Kidney tubule cell (primary cell): ENCODE results near the gene BABAM2.

Experiments
- DNase-seq: peaks from one replicate; pipeline ENCODE4 v3.0.0-alpha.2; 2018; ENCODE audit warnings: low spot score

The BABAM2 gene

GRCh38 chr2:28032816-28033215 is 142.3 kb downstream of the BABAM2 start:
- no peak for DNase-seq

- no peak for DNase-seq
Observed at GRCh38 chr2:28034696-28035095, 144.2 kb downstream of the BABAM2 start.

GRCh38 chr2:28035163-28035690 is 144.7 kb downstream of the BABAM2 start:
- no peak for DNase-seq

- DNase-seq, result no peak
Observed at GRCh38 chr2:28035816-28036215, 145.3 kb downstream of the BABAM2 start.

GRCh38 chr2:28036307-28036706 is 145.8 kb downstream of the BABAM2 start:
- DNase-seq, result no peak

DNA sequence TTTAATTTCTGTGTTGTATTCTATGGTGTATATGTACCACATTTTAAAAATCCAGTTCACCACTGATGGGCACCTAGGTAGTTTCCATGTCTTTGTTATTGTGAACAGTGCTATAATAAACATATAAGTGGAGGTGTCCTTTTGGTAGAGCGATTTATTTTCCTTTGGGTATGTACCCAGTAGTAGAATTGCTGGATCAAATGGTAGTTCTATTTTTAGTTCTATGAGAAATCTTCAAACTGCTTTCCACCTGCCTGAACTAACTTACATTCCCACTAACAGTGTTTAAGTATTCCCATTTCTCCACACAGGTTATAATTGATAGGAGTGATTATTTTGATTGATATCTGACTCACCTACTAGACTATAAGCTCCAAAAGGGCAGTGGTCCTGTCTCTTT is 148.2 kb downstream of the BABAM2 start:
- no peak for DNase-seq

DNA sequence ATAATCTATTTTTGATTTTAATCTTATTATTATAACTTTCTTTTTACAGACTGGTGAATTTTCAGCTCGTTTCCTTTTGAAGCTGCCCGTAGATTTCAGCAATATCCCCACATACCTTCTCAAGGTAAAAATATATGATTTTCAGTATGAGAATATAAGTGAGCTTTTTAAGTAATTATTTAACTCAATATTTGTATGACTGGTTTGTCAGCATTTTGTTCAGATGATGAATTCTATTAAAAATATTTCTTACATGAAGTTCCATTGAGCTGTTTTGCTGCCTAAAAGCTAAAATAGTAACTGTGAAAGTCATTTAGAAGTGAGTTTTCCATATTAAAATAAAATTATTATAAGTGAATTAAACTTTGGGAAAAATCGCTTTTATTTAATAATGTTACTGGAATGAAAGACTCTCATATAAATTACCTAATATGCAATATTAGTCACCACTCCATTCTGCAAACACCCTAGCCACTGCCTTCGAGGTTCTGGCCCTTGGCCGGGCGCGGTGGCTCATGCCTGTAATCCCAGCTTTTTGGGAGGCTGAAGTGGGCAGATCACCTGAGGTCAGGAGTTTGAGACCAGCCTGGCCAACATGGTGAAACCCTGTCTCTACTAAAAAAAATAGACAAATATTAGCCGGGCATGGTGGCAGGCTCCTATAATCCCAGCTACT is 155.3 kb downstream of the BABAM2 start:
- DNase-seq, result no peak

- no peak for DNase-seq
Observed at GRCh38 chr2:28046921-28047320, 156.4 kb downstream of the BABAM2 start.

DNA sequence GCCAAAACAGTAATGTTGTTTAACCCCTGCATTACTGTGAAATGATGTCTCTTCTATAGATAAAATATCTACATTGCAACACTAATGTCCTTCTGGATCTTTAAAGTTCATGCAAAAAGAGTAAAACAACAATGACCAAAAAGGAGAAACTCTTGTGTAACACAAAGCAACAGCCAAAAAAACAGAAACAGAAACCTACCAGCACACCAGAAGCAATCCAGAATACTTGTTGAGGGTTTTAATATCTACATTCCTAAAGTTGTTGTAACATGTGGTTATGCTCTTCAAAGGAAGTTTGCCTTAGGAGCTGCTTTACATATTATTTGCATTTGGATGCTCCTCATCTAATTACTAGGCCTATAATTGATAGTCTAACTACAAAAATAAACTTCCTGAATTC is 157.2 kb downstream of the BABAM2 start:
- peak; percentile 14 for DNase-seq

- DNase-seq, result no peak
Observed at GRCh38 chr2:28048341-28048740, 157.8 kb downstream of the BABAM2 start.

DNA sequence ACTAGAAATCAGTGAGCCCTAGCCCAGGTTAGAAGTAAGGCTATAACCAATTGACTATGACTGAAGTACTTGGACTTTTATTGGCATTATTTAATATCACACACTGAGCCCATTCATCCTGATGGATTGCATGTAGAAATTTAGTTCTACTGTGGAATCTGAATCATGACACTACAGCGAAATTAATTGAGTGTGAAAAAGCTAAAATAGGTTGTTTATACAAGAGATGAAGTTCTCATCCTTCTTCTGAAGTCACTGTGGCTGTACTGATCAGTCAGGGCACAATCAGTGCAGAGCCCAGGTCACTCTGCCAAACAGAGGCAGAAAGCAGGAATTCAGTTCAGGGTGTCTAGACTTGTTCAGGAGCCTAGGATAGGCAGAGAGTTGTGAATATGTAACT is 158.9 kb downstream of the BABAM2 start:
- peak; percentile 62 for DNase-seq

DNA sequence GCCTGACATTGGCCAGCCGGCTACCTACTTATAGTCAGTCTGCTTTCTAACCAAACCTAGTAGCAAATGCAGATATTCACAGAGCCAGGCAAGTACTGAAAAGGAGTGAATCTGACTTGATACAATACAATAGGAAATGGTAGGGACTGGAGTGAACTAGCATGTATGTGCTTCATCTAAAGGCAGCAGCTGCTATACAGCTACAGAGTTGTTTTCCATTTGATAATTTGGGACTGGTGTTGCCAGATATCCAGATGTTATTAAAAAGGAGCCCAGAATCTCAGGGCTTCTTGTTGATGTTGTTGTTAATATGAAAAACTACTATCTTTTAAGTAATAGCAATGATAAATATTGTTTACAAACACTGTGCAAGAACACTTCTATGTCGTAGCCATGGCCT is 159.4 kb downstream of the BABAM2 start:
- DNase-seq, result no peak

- DNase-seq, result no peak
Observed at GRCh38 chr2:28052691-28053090, 162.2 kb downstream of the BABAM2 start.

DNA sequence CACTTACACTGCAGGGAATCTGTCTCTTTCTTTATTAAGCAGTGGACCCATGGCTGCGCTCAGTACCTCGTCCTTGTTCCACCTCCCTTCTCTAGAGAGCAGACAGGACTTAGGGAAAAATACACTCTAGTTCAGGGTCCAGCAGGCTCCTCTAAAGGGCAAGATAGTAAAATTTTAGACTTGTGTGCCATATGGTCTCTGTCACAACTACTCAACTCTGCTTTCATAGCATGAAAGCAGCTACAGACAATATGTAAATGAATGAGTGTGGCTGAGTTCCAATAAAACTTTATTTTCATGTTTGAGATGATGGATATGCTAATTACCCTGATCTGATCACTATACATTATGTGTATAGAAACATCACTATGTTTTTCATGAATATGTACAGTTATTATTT is 163.1 kb downstream of the BABAM2 start:
- no peak for DNase-seq

- no peak for DNase-seq
Observed at GRCh38 chr2:28054916-28055315, 164.4 kb downstream of the BABAM2 start.

DNA sequence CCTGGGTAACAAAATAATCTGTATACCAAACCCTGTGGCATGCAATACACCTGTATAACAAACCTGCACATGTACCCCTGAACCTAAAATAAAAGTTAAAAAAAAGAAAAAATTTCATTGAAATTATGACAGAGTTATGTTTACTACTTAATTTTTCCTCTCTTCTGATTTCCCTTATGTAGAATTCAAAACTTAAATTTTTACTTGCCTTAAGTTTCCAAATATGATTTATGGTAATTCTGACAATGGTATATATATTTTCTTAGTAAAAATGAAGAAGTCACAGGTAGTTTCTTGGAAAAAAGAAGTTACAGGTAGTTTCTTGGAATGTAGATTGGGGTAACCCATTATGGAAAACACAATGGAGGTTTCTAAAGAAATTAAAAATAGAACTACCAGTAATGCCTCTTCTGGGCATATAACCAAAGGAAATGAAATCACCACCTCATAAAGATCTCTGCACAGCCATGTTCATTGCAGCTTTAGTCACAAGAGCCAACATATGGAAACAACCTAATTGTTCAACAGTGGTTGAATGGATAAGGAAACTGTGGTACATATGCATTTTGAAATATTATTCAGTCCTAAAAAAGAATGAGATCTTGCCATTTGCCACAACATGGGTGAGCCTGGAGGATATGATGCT is 164.9 kb downstream of the BABAM2 start:
- no peak for DNase-seq

DNA sequence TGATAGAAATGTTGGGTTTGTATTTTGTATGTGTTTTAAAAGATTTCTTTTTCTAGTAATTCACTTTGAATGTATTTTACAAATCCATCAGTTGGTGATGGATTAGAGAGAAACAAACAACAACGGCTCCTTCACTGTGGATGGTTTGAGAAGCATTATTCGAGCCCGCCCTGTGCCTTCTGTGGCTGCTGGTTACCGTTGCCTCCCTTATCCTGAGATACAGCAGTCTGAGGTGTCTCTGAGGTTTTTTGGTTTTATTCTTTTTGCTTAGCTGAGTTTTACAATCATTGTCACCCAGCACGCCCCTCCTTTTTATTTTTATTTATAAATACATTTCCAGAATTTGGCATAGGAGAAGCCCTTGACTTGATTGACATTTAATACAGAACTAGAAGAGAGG is 168.3 kb downstream of the BABAM2 start:
- no peak for DNase-seq

DNA sequence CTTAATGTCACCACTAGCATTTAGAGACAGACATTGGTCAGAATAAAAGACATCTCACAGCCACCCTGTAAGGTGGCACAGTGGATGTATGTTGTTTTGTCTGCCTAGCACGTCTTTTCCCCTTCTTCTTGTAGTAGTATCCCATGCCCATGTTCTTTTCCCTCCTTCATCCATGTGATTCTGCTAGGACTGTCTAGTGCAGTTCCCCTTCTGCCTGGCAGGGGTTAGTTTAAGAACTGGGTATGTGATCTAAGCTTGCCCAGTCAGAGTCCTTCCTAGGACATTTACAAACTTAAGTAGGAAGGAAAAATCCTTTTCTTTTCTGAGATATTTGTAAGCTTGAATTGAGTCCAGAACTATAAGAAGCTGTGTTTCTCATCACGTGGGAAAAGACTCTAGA is 172.3 kb downstream of the BABAM2 start:
- no peak for DNase-seq

GRCh38 chr2:28063492-28063962 is 173.0 kb downstream of the BABAM2 start:
- DNase-seq, result no peak

- no peak for DNase-seq
Observed at GRCh38 chr2:28067602-28068001, 177.1 kb downstream of the BABAM2 start.

DNA sequence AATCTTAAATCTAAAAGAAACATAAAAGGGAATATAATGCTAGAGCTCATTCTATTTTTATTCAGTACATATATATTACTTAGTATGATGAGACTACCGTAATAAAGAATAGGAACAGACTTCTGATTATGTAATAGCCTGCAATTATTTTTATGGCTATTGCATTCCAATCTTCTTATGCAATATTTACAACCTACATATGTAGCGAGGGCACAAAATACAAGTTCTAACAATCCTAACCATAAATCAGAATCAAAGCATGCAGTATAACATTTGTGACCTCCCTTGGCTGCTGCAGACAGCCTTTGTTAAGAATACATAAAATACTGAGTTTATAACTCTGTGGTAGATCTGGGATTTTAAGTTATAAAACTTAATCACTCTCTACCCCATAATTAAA is 177.6 kb downstream of the BABAM2 start:
- no peak for DNase-seq

DNA sequence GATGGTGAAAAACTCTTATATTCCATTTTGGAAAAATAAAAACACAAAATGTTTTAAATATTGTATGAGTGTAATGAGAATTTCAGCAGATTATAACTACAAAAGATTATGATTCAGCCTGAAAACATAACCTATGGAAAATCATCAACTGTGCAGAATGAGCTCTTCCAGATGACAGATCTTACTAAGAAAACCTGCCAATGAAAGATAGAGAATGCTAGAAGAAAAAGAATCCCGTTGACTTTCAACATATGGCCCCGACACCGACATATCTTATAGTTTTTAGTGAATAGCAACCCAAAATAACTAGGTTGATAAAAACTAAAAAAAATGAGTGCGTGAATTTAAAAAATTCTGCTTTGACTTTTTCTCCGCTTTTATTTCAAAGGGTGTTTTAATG is 178.0 kb downstream of the BABAM2 start:
- no peak for DNase-seq

GRCh38 chr2:28071221-28071620 is 180.7 kb downstream of the BABAM2 start:
- DNase-seq, result no peak

- DNase-seq, result no peak
Observed at GRCh38 chr2:28074137-28074536, 183.6 kb downstream of the BABAM2 start.
